ENCODE results near the gene EPB41L5.
"Not testable (repeated sequence)": the region's sequence is repeated elsewhere in the genome, so short reads cannot be mapped to it uniquely, and the experiment has no call there.

EPB41L5 gene

DNA sequence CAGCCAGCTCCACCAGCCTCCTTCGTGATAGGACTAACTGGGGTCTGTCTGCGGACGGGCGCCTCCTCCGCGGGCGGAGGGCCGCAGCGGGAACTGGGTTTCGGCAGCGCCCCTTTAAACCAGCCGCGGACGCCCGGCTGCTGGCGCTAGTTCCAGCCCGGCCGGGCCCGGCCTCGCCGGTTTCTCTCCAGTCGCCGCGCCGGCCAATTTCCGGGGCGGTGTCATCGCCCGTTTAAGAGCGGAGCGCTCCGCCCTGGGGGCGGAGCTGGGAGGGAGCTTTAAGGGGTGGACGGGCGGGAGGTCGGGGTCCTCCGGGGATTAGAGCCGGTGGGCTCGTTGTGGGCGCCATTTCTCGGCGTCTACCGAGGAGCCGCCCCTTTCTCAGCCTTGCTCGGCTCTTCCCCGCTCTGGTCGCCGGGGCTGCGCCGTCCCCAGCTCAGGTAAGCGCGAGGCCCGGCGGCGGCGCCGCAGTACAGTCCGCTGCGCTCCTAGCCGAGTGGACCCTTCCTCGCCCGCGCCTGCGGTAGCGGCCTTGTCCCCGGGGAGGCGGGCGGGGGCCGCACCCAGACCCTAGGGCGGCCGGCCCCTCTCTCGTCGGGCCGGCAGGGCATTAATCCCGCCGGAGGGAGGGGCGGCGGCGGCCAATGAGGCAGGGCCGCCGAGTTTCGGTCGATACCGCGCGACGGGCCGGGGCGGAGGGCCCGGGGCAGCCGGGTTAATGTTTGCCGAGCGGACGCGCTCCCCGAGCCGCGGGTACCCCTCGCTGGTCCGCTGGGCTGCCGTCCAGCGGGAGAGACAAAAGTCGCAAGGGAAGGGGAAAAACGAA is at the start of gene EPB41L5:
Gene EPB41L5, plus strand, starts transcription at position 307 of the 826 bp plus-strand sequence. CDS start 6,008 bp downstream, outside the sequence.
- peak; percentile 85 for DNase-seq

DNA sequence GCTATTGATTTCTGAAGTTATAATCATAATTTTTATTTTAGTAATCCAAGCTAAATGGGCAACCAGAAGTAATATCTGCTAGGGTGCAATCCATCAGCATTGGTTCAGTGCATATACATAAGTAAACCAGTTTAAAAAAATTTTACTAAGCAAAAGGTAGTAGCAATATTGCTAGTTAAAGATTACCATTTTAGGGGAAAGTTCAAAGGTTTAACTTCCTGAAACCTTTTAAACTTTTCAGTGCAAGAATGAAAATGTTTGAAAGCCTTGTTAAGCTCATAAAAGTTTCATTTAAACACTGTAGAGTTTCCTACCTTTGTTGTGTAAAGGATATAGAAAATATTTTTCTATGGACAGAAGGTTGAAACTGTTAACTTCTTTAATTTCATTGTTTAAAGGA is 31.0 kb upstream of the EPB41L5 start:
- DNase-seq: no peak

DNA sequence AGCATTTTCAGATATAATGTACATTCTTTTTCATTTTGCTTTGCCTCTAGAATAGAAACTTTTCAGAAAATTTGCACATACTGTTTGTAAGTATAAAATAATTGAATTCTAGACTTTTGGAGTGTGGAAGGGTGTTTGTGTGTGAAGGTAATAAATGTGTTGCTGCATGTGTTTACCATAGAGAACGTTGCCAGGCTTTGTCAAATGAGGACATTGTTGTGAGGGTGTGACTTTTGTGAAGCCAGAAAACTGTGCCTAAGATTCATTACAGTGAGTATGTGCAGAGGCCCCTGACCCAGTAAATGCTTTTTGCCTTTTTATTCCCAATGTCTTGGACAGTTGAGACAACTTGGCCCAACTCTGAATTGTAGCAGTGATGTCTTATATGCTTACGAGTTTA is 30.4 kb upstream of the EPB41L5 start:
- DNase-seq: no peak

DNA sequence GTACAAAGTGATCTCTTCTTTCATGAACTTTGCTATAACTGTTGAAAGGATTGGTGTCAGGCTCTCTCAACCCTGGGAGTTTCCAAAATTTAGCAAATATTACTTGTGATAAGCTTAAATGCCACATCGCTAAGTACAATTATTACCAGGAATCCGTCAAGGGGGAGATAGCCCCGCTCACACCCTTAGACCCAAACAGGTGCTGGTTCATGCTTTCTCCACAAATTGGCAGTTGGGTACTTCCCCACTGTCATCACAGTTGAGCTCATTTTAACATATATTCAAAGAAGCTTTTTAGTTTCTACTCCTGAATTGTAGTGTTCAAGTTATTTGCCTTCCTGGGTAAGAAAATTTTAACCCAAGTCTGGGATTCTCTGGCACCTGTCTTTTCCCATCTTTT is 29.8 kb upstream of the EPB41L5 start:
- DNase-seq: no peak

DNA sequence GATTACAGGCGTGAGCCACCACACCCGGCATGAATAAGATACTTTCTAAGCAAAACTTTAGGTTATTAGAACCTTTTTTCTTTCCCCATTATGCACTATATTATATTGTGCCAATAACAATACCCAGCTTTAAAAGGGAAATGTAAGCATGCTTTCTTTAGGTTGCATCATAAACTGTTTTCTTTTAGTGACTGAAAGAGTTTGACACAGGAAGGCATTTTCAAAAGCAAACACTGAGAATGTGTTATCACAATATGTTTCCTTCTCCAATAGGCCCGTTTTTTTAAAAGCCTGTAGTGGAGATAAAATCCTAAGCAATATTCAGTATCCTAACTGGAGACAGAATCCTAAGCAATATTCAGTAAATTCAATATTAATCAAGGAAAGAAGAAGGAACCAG is 16.7 kb upstream of the EPB41L5 start:
- no peak for DNase-seq

DNA sequence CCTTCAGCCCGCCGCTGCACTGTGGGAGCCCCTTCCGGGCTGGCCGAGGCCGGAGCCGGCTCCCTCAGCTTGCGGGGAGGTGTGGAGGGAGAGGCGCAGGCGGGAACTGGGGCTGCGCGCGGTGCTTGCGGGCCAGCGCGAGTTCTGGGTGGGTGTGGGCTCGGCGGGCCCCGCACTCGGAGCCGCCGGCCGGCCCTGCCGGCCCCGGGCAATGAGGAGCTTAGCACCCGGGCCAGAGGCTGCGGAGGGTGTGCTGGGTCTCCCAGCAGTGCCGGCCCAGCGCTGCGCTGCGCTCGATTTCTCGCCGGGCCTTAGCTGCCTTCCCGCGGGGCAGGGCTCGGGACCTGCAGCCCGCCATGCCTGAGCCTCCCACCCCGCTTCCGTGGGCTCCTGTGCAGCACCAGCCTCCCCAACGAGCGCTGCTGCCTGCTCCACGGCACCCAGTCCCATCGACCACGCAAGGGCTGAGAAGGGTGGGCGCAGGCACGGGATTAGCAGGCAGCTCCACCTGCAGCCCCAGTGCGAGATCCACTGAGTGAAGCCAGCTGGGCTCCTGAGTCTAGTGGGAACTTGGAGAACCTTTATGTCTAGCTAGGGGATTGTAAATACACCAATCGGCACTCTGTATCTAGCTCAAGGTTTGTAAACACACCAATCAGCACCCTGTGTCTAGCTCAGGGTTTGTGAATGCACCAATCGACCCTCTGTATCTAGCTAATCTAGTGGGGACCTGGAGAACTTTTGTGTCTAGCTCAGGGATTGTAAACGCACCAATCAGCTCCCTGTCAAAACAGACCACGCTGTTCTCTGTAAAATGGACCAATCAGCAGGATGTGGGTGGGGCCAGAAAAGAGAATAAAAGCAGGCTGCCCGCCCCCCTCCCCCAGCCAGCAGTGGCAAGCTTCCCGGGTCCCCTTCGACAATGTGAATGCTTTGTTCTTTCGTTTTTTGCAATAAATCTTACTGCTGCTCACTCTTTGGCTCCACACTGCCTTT is 15.7 kb upstream of the EPB41L5 start:
- not testable (repeated sequence) for DNase-seq

DNA sequence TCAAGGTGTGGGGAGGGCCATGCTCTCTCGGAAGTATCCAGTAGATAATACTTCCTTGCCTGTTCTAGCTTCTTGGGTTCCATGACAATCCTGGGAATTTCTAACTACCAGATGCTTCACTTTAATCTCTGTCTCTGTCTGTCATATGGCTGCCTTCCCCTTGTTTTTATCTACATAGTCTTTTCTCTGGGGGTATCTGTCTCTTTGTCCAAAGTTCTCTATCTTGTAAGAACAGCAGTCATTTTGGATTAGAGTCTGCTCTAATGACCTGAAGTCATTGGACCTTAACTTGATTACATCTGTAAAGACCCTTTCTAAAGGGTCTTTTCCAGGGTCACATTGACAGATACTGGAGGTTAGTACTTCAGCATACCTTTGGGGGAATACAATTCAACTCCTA is 11.4 kb upstream of the EPB41L5 start:
- DNase-seq: no peak

DNA sequence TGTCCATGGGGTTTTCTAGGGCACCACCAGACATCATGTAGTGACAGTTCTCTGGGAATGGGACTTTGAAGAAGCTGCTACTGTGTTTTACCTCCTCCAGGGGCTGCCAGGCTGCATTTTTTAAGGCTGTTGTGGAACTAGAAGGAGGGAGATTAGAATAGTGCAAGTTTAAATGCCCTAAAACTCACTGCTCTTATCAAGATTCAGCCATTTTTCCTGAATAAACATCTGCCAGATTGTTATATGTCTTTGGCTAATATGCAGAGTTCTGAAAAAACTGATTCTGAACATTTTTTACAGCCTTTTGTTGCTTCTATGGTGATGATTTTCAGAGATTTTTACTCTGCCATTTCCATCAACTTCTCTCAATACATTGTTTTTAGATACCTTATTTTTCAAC is 8.6 kb upstream of the EPB41L5 start:
- no peak for DNase-seq

DNA sequence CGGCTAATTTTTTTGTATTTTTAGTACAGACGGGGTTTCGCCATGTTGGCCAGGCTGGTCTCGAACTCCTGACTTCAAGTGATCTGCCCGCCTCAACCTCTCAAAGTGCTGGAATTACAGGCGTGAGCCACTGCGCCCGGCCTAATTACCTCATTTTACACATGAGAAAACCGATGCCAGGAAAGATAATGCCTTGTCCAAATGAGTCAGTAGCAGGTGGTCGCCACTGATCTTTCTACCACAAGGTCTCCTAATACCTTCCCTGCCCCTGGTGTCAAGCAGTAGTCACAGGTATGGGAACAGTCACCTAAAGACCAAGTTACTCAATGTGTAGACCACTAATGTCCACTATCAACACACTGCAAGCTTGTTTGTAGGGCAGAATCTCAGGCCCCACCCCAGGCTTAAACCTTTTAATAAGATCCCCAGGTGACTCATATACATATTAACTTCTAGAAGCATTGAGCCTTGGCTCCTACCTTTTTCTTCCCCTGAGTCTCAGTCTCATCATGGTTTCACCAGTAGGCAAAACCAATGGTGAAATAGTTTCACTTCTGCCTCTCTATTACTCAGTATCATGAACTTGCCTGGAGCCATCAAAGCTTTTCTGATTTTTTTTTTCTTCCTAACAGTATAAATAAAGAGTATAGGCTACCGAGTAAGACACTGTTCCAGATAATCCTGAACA is 6.9 kb upstream of the EPB41L5 start:
- no peak for DNase-seq

DNA sequence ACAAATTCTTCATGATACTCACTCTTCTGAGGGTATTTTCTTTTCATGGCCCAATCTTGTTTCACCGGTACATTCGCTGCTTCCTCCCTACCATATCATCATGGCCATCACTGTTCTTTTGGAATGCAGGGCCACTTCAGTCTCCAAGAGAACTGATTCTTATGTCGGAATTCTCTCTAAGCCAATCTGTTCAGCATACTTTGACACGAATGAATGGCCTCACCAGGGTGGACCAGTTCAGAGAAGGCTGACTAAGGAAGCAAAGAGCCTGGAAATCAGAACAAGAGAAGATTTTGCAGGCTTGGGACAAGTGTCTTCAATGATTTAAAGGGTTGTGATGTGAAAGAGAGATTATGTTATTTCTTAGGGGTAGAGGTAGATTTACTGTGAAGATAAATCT is 5.0 kb upstream of the EPB41L5 start:
- no peak for DNase-seq

DNA sequence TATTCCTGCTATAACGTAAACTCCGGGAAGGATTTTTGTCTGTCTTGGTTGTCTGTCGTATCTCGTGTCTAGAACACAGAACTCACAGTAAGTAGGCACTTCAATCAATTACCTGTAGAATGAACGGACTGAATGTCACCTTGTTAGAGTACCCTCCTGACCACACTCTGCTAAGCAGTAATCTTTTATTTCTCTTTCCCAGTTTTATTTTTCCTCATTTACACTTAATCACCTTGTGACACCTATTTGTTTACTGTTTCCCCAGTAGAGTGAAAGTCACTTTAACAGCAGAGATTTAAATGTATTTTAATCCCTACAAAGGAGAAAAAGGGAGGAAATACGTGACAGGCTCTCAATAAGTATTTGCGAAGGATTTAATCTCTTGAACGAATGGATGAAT is 514 bp upstream of the EPB41L5 start:
- DNase-seq: no peak

DNA sequence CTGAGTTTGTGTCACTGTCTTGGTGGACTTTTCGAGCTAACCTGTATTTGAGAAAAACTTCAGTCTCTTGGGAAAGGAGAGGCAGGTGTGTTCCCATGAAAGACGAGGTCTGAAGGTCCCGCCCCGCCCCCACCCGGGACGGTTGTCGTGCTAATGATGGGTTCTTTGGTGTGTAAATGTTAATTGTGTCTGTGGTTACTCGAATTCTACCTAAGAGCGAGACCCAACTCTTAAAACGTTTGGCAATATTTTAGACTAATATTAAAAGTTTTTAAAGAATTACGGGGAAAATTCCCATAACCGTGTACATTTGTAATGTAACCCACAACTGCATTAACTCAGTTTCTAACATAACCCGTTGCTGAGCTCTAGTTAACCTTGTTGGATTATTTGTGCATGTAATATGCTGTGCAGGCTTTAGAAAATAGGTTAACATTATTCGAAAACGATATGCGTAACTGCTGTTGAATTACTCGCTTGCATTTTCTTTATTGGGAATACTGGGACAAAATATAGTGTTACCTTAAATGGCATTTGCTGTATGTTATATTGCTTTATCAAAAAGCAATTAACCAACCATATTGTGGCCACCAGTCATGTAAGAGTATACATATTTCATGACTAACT is 833 bp downstream of the EPB41L5 start:
- DNase-seq: peak; percentile 8

DNA sequence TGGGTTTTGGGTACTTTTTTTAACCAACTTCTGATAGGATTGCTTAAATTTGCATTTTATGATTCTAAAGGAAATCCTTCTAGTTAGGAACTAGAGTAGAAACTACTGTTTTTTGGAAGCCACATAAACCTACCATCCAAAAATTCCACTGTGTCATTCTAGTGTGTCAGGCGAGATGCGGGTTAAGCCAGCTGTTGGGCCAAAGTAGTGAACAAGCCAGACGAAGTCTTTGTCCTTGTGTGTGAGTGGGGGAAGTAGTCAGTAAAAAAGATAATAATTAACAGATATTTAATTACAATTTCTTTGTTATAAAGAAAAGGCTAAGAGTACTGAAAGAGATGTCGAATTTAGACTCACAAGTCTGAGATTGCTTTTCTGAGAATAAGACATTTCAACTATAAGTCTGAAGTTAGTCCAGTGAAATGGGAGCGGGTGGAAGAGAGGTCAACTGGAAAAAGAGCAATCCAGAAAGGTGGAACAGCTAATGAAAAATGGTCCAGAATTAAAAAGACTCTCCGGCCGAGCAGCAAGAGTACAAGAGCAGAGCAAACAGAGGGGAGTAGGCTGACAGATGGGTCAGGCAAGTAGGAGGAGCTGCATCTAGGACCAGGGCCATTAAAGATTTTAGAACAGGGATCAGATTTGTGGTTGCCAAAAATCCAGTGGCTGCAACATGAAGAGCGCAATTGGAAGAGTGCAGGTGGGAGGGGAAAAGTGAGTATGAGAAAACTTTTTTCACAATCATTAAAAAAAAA is 1.5 kb downstream of the EPB41L5 start:
- DNase-seq: no peak

DNA sequence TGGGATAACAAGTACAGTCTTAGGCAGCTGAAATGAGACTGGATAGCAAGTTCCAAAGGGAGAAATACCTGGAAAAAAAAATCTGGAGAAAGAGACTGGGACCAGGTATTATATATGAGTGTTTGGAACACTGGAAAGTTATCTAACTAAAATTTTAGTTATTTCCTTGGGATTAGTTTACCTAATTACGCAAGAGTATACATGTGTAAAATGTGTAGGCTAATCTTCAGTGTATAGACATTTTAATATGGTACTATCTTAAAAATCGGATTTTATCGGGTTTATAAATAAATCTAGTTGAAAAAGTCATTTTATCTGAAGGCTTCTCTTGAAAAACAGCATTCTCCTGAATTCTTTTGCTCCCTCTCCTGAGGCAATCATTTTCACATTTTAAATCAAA is 3.9 kb downstream of the EPB41L5 start:
- no peak for DNase-seq

DNA sequence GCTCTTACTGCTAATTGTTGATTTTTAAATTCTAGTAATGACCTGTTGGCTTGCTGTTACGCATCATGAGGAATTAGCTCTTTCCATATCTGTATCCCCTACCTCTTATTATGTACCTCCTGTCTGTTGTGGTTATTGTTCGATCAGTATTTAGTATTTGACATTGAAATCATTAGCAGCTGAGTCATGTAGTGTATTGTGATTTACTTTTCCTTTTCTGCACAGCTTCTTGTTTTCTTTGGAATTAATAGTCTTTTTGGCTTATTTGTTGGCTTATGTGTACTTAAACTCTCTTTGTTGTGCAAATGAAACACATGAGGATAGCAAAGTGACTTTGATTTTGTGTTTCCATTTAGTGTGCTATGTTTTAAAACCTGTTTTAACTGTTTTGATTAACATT is 4.3 kb downstream of the EPB41L5 start:
- no peak for DNase-seq

DNA sequence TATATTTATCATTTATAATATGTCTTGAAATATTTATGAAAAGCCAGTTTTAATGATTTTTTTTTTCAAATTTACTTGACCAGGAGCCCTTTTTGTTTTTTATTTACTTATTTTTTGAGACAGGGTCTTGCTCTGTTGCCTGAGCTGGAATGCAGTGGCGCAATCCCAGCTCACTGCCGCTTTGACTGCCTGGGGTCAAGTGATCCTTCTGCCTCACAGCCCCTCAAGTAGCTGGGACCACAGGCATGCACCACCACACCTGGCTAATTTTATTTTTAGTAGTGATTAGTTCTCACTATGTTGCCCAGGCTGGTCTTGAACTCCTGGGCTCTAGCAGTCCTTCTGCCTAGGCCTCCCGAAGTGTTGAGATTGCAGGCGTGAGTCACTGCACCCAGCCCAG is 5.7 kb downstream of the EPB41L5 start:
- DNase-seq: no peak

DNA sequence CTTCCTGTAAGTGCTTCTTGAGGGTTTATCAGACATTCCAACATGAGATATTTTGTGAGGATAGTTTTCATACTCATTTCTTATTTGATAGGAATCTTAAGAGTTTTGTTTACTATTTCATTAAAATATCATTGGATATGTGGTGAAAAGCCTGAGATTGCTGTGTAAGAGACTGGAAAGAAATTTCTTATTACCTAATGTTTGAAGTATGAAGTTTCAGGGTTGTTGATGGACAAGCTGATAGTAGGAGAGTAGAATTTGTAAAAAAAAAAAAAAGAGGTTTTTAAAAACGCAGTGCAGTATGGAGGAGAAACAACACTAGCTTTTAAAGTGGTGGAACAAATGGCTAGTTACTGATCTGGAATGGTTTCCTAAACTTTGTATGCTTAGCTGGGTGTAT is 7.7 kb downstream of the EPB41L5 start:
- no peak for DNase-seq

DNA sequence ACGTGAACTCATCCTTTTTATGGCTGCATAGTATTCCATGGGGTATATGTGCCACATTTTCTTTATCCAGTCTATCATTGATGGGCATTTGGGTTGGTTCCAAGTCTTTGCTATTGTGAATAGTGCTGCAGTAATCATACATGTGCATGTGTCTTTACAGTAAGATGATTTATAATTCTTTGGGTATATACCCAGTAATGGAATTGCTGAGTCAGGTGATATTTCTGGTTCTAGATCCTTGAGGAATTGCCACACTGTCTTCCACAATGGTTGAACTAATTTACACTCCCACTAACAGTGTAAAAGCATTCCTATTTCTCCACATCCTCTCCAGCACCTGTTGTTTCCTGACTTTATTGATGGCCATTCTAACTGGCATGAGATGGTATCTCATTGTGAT is 9.6 kb downstream of the EPB41L5 start:
- DNase-seq: not testable (repeated sequence)

DNA sequence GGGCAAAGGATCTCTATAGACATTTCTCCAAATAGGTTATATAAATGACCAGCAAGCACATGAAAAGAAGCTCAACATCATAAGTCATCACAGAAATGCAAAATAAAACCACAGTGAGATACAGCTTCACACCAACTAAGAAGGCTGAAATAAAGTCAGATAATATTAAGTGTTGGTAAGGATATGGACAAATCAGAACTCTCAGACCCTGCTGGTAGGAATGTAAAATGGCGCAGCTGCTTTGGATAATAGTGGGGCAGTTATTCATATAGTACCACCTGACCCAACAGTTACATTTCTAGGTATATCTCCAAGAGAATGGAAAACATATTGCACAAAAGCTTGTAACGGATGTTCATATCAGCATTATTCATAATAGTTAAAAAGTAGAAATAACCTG is 14.0 kb downstream of the EPB41L5 start:
- DNase-seq: no peak

DNA sequence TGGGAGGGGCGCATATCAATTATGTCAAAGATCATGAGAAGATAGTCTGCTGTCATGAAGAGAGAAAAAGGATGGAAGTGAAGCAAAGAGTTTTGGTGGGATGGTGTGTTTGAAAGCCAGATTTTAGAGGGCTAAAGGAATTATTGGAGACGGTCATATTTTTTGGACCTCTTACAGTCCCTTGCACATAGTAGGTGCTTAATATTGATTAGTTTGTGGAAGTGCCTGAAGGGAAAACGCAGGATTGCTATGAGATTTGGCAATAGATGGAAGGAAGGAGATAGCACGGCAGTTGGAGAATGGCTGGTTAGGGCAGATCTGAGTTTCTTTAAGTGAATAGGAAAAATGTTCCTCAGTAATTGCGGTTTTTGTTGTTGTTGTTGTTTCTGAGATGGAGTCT is 15.9 kb downstream of the EPB41L5 start:
- DNase-seq: no peak

DNA sequence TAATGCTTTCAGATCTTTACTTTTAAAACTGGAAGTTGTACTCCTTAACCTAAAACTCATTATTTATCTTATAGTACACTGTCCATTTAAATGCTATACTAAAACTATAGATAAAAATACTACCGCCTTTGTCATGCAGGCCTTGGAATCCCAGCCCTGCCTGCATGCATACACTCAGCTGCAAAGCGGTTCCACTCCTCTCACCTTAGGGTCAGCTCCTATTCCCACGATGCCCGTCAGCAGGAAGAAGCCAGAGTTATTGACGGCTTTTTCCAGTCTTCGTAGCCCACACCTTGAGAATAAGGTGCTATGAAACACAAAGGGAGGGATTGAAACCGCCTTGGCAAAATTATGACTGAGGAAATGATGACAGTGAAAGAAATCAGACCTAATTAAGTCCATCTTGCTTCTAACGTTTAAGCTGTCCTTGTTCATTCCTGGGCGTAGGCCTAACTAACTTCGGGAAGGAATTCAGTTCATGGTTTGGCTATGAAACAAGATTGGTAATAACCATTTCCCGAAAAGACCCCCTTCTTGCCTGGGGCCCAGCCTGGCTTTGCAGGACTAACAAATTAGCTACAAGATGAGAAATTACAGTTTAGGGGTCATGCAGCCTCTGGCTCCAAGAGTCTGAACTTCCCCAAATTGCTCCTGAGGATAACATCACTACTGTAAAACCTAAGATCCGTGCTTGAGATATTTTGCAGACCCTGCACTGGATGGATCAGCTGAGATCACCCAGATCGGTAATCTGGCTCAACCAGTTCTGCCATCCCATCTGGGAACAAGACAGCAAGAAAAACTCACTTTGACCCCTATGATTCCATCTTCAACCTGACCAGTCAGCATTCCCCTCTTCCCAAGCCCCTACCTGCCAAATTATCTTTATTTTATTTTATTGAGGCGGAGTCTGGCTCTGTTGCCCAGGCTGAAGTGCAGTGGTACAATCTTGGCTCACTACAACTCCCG is 17.1 kb downstream of the EPB41L5 start:
- no peak for DNase-seq

Measured in CD4-positive, alpha-beta T cell treated with Interleukin-21 for 1 hour (primary cell).